AG04449 (cell line): ENCODE data around the gene CENATAC.
"Not testable (repeated sequence)": the region's sequence is repeated elsewhere in the genome, so short reads cannot be mapped to it uniquely, and the experiment has no call there.

ENCODE experiments used
- CTCF ChIA-PET: fragments of 350-600 bp; formaldehyde crosslinking; extraction: SDS; loops from one replicate; lab custom pipeline; 2021; ENCODE audit warnings: antibody characterized with exemption; lab: Yijun Ruan, JAX
- POLR2A ChIA-PET: fragments of 400-600, 350-600 bp; formaldehyde crosslinking; extraction: SDS; loops from one replicate; lab custom pipeline; 2020; ENCODE audit warnings: antibody characterized with exemption, inconsistent platforms; lab: Yijun Ruan, JAX
- DNase-seq: peaks from one replicate; pipeline ENCODE4 v3.0.0-alpha.2; 2010; ENCODE audit warnings: low read depth, low spot score
- H3K4me3 ChIP-seq: 2 replicates; pipeline ENCODE4 v1.5.1; 2011; ENCODE audit warnings: low read depth, mild to moderate bottlenecking, control low read depth, low read length
- TF ChIP-seq, protein P1 (sequence below): IDR thresholded peaks from one replicate; pipeline ENCODE4 v1.5.1; 2011; ENCODE audit warnings: mild to moderate bottlenecking, moderate library complexity, low read length, control low read depth, inconsistent platforms; ENCODE audit not compliant: insufficient read depth; ENCODE audit errors: missing control alignments

The CENATAC gene

DNA sequence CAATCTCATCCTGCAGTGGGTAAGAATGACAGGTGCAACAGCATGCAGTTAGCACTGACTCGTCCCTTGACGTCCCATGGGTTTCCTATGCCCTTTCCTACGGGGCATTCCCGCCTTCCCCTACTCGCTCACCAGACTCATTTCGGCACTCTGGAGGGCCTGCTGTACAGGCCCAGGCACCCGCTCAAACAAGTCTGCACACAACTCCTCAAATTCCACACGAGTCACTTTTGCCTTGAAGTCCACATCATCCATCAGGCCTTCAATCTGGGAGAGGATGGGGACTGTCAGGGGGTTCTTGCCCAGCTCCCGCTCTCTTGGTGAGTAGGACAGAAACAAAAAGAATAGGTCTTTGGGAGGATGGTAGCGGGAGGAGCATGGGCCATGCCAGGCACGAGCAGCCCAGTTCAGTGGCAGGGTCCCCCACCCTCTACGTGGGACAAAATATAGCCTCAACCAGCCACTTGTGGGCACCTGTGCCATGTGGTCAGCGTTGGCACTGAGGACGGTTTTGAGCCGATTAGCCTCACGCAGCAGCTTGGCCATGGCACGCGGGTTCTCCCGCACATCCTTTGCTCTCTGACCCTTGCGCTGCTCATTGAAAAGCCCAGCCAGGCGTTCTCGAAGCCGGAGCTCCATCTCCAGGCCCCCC lies 54.4 kb downstream of the CENATAC start:
- no peak for DNase-seq
- ChIA-PET POLR2A (no interaction called here), CTCF (interaction anchor here (6.0 kb wide), 1 partner anchor 20 kb away, joined by 34 read pairs; the partner anchor contains the start of gene SLC37A4)
- TF ChIP-seq, protein P1, sequence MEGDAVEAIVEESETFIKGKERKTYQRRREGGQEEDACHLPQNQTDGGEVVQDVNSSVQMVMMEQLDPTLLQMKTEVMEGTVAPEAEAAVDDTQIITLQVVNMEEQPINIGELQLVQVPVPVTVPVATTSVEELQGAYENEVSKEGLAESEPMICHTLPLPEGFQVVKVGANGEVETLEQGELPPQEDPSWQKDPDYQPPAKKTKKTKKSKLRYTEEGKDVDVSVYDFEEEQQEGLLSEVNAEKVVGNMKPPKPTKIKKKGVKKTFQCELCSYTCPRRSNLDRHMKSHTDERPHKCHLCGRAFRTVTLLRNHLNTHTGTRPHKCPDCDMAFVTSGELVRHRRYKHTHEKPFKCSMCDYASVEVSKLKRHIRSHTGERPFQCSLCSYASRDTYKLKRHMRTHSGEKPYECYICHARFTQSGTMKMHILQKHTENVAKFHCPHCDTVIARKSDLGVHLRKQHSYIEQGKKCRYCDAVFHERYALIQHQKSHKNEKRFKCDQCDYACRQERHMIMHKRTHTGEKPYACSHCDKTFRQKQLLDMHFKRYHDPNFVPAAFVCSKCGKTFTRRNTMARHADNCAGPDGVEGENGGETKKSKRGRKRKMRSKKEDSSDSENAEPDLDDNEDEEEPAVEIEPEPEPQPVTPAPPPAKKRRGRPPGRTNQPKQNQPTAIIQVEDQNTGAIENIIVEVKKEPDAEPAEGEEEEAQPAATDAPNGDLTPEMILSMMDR: no peak
- no peak overlapping the region for H3K4me3 ChIP-seq

DNA sequence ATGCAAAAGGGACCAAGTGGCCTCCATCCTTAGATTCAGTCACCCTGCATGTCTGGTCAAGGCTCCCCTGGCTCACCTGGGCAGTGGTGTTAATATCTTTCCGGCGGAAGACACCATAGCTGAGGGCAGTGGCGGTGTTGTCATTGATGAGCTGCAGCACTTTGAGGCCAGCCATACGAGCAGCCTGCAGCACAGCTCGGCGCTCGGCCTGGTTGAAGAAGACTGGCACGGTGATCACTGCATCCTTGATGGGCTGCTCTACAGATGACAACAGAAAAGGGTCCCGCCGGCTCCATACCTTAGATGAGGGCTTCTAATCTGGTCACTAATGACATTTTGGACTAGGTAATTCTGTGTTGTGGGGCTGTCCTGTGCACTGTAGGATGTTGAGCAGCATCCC lies 56.5 kb downstream of the CENATAC start:
- CTCF ChIA-PET: interaction anchor here (1.8 to 6.0 kb wide), 3 partner anchors 9 to 23 kb away, joined by 6 to 34 read pairs (median 10); partner anchors contain the start of gene SLC37A4
- POLR2A ChIA-PET: interaction anchor here (0.9 kb wide), 1 partner anchor 8 kb away, joined by 3 read pairs; no protein-coding TSS in a partner anchor
- DNase-seq: no peak
- no peak overlapping the region; the same call in 1 of the 2 replicates for H3K4me3 ChIP-seq
- TF ChIP-seq, protein P1: no peak

DNA sequence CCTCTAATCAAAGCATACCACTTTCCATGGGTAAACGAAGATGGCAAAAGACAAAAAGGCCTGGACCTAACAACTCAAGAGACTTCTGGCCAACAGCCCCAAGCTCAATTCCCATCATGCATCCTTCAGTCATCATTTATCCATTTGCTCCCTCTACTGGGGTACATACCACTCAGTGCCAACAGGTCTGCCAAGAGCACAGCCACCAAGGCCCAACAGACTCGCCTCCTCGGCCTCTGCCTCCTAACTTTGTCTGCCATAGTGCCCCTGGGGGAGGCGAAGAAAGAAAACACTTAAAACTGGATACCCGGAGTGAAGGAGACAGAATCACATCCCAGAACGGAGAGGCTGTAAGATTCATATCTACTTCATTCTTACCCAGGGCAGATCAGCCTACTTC lies 58.0 kb downstream of the CENATAC start:
- H3K4me3 ChIP-seq: peak overlapping the region; percentile 85
- DNase-seq: no peak
- POLR2A ChIA-PET: interaction anchor here (0.7 to 1.4 kb wide), 2 partner anchors 12 to 351 kb away, joined by 3 to 6 read pairs; partner anchors contain the start of gene VPS11
- CTCF ChIA-PET: interaction anchor here (0.9 to 6.0 kb wide), 12 partner anchors 8 to 366 kb away, joined by 3 to 34 read pairs (median 6); partner anchors contain the start of genes CBL, SLC37A4 and VPS11
- TF ChIP-seq, protein P1: peak; percentile 27

DNA sequence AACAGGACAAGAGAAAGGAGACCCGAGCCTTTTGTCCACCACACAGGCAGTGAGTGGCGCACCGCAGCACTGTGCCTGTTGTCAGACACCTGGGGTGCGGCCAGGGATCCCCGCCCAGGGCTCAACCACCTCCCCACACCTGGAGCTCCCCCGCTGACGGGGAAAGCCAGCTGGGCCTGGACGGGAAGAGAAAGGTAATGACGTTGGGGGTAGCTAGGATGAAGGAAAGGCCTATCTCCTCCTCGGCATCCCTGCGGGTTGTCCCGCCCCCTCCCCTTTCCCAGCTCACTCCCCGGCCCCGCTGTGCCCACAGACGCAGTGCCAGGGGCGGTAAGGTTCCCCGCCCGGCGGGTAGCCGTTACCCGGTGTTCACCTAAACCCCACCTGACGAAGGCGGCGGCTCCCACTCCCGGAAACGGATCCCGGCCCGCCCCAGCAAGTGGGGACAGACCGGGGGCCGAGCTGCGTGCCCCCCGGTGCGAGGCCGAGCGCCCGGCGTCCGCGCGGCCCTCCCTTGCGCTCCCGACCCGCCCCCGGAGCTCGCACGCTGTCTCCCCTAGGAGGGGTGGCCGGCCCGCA lies 58.6 kb downstream of the CENATAC start:
- TF ChIP-seq, protein P1: no peak
- H3K4me3 ChIP-seq: peak overlapping the region; percentile 85
- POLR2A ChIA-PET: interaction anchor here (0.6 to 1.6 kb wide), 4 partner anchors 11 to 282 kb away, joined by 3 to 6 read pairs (median 4); partner anchors contain the start of gene VPS11
- no peak for DNase-seq
- CTCF ChIA-PET: interaction anchor here (0.9 to 6.0 kb wide), 11 partner anchors 9 to 367 kb away, joined by 3 to 34 read pairs (median 7); partner anchors contain the start of genes SLC37A4 and VPS11

DNA sequence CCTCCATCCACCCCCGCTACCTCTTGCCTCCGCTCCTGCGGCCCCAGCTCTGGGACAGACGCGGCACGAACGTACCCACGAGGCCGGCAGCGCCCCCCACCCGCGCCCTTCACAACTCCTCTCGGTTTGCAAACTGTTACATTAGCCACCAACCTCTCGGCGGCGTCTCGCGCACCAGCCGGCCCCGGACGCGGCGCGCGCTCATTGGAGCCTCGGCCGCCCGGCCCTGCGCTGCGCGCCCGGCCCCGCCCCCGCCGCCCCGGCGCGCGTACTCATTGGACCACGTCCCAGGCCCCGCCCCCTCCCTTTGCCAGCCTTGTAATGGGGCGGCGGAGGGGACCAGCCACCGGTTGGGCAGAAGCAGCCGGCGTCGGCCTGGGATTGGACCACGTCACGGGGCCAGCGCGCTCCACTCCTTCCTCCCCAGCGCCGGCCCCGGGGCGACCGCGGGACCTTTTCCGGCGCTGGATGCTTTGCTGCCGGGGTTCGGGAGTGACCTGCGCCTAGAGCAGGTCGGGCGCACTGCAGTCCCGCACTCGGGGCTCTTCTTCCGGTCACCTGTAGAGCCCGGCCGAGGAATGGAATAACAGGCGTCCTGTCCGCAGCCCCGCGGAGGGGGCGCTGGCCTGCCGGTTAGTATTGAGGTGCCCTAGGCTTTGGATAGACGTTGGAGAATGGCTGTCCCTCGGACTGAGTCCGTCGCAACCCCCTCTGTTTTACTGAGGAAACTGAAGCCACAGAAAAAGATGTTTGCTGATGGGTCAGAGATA lies 59.2 kb downstream of the CENATAC start, which contains the start of gene HYOU1:
Gene HYOU1 (minus strand): TSS at position 206 of the 770 bp plus-strand sequence. CDS start 1,045 bp downstream, outside the sequence.
- DNase-seq: peak; percentile 63
- CTCF ChIA-PET: interaction anchor here (0.9 to 2.6 kb wide), 13 partner anchors 9 to 368 kb away, joined by 3 to 15 read pairs (median 3); partner anchors contain the start of genes C2CD2L and VPS11
- TF ChIP-seq, protein P1: peak; percentile 35
- POLR2A ChIA-PET: interaction anchor here (0.6 to 1.9 kb wide), 5 partner anchors 10 to 281 kb away, joined by 3 to 6 read pairs (median 4); partner anchors contain the start of gene VPS11
- H3K4me3 ChIP-seq: peak within 1 kb of the TSS; percentile 85

DNA sequence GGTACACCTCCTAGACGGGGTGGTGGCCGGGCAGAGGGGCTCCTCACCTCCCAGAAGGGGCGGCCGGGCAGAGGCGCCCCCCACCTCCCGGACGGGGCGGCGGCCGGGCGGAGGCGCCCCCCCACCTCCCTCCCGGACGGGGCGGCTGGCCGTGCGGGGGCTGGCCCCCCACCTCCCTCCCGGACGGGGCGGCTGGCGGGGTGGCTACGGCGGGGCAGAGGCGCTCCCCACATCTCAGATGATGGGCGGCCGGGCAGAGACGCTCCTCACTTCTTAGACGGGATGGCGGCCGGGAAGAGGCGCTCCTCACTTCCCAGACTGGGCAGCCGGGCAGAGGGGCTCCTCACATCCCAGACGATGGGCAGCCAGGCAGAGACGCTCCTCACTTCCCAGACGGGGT lies 61.2 kb downstream of the CENATAC start:
- not testable (repeated sequence) for H3K4me3 ChIP-seq, DNase-seq
- CTCF ChIA-PET: interaction anchor here (2.0 kb wide), 1 partner anchor 28 kb away, joined by 5 read pairs; no protein-coding TSS in a partner anchor
- POLR2A ChIA-PET: interaction anchor here (1.9 kb wide), 1 partner anchor 8 kb away, joined by 6 read pairs; the partner anchor contains the start of gene VPS11
